Esophagus muscularis mucosa (tissue), 3 donors: ENCODE data around the gene XRRA1.

Experiments used
- CTCF ChIP-seq, 3 experiments: fragments of 200-600 bp in 2 of 3; fragments of 450-650 bp in 1 of 3; sonication (generic) in 2 of 3; IDR thresholded peaks; one replicate each; pipeline ENCODE4 v1.5.1; 2017 to 2019; ENCODE audit warnings: antibody characterized with exemption in 3 of 3, mild to moderate bottlenecking in 2 of 3, moderate library complexity in 1 of 3
- POLR2A ChIP-seq: fragments of 450-650 bp; IDR thresholded peaks from one replicate; pipeline ENCODE4 v1.6.1; 2017; ENCODE audit warnings: antibody characterized with exemption, moderate library complexity, mild to moderate bottlenecking, low read depth

GRCh38 chr11:74927496-74927895, 21.4 kb downstream of the XRRA1 start:
- TF ChIP-seq CTCF (IDR thresholded peaks at IDR 0.05) (no peak), POLR2A (no peak)
